GM20431 (cell line): ENCODE measurements around the gene PRMT1.
"Not testable (repeated sequence)": the region's sequence is repeated elsewhere in the genome, so short reads cannot be mapped to it uniquely, and the experiment has no call there.

ENCODE experiments used
- in situ Hi-C: fragments of 300-500 bp; cut with MseI, MboI; formaldehyde crosslinking; loops from one replicate; pipeline ENCODE4 v1.15.0; 2020; ENCODE audit warnings: low sequenced_read_pairs; ENCODE audit not compliant: unreplicated experiment

The PRMT1 gene

DNA sequence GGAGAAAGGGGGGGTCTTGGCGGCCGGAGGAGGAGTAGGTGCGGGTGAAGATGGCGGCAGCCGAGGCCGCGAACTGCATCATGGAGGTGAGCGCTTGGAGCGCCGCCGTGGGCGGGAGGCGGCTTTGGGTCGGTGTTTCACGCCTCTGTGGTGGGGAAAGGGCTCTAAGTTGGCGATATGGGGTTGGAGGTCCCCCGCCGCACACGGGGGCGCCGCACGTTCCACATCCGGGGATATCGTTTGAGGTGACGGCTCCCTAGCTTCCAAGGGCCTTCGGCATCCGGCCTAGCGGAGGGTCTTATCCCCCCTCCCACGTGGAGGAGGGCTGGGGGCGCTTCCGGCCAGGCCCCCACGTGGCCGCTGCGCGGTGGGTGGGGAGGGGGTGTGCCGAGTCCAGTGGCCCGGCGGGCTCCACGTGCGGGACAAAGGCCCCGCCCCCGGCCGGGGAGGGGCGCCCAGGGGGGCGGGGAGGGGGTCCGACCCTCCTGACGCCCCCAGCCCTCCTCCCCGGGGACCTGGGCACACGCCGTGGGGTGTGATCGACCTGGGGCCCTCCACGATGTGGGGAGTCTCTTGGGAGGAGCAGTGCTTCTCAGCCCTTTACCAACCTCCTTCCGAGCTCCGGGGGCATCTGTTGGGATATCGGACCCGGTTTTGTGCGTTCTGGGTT lies at the start of gene PRMT1:
TSS of gene PRMT1 (plus strand) at position 41 of the 670 bp plus-strand sequence. CDS start at position 51, 10 bp downstream.
- in situ Hi-C loops = no loop called here

DNA sequence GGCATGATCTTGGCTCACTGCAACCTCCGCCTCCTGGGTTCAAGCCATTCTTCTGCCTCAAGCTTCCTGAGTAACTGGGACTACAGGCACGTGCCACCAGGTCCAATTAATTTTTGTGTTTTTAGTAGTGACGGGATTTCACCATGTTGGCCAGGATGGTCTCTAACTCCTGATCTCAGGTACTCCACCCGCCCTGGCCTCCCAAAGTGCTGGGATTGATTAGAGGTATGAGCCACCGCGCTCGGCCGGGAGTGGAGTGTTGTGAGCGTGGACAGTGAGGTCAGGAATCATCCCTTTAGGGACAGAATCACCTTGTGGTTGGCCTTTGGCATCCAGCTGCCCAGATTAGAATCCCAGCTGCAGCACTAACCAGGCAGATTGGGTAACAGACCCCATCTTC lies 47.4 kb upstream of the PRMT1 start:
- in situ Hi-C loops = no loop called here

DNA sequence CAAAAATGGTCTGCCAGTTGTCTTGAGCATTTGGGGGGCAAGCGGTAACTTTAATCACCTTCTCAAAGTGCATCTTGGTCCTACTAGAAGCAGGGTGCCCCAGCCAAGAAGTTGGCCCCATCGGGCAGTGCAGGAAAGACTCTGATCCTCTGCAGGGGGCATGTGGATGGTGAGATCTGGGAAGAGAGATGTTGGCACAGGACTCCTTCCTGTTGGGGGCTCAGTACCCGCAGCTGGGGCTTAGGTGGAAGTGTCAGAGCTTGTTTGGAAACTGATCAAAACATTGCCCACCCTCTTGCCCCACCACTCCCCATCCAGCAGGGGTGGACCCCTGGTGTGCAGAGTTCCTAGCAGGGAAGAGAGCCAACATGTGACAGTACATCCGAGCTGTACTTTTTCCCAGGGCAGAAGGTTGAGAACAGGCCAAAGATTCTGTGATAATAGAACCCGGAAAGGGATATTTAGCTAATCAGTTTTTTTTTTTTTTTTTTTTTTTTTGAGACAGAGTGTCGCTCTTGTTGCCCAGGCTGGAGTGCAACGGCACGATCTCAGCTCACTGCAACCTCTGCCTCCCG lies 46.0 kb upstream of the PRMT1 start:
- in situ Hi-C loops = no loop called here

DNA sequence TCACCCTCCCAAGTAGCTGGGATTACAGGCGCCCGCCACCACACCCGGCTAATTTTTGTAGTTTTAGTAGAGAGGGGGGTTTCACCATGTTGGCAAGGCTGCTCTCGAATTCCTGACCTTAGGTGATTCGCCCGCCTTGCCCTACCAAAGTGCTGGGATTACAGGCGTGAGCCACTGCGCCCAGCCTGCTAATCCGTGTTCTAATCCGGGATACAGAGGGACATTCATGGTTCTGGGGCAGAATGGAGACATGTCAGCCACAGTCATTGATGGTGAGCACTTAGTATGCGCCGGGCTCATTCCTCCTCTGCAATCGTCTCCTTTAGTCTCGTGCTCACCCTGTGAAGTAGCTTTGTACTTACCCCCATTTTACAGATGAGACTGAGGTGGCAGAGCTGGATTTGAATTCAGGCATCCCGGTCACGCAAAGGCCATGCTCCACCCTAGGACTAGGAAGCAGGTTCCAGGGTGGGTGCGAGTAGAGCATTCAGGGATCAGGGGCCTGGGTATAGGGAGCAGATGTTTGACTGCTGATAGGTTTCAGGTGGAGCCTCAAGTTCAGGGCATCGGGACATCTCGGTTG lies 45.4 kb upstream of the PRMT1 start:
- in situ Hi-C loops = no loop called here

DNA sequence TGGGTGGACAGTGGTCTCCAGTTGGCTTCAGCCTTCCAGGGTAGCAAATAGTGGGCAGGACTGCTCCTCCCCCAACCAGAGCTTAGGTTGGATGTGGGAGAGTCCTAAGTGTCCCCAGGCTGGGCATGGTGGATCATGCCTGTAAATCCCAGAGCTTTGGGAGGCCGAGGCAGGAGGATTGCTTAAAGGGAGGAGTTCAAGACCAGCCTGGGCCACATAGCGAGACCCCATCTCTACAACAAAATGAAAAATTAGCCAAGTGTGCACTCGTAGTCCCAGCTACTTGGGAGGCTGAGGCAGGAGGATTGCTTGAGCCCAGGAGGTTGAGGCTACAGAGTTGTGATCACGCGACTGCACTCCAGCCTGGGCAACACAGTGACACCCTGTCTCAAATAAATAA lies 44.5 kb upstream of the PRMT1 start:
- in situ Hi-C loops = no loop called here

DNA sequence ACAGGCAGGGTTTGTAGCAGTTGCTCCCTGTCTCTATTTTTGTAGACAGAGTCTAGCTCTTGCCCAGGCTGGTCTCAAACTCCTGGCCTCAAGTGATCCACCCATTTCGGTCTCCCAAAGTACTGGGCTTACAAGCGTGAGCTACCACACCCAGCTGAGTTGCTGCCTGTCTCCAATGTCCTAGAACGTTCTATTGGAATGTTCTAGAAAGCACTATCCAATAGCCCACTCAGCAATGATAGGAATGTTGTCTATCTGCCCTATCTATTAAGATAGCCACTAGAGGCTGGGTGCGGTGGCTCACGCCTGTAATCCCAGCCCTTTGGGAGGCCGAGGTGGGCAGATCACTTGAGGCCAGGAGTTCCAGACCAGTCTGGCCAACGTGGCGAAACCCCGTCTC lies 43.8 kb upstream of the PRMT1 start:
- in situ Hi-C loops = not testable (repeated sequence)

DNA sequence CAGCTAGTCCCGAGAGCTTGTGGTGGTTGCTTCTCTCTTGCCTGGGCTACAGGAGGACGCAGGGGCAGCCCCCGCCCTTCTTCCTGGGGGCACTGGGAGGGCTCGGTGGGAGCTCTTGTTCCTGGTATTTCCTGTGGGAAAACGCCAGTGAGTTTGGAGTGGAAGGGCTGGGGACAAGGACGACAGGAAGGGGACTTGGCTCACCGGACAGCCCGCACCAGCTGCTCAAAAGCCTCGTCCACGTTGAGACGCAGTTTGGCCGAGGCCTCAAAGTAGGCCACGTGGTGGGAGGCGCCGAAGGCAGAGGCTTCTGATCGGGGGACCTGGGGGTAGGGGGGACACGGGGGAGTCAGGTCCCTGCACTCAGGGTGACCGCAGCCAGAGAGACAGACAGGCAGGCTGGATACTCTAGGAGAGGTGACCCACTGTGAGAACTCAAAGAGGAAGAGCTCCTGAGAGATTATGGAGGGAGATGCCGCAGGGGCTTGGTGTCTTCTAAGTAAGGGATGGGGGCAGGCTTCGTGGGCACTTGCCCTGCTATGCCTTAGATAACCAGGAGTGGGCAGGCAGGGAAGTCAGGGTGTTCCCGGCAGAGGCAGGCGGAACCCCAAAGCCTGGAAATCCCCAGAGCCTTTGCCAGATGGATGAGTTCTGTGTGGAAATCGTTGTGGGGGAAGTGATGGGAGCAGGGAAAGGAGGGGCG lies 41.4 kb upstream of the PRMT1 start:
- in situ Hi-C loops = no loop called here

DNA sequence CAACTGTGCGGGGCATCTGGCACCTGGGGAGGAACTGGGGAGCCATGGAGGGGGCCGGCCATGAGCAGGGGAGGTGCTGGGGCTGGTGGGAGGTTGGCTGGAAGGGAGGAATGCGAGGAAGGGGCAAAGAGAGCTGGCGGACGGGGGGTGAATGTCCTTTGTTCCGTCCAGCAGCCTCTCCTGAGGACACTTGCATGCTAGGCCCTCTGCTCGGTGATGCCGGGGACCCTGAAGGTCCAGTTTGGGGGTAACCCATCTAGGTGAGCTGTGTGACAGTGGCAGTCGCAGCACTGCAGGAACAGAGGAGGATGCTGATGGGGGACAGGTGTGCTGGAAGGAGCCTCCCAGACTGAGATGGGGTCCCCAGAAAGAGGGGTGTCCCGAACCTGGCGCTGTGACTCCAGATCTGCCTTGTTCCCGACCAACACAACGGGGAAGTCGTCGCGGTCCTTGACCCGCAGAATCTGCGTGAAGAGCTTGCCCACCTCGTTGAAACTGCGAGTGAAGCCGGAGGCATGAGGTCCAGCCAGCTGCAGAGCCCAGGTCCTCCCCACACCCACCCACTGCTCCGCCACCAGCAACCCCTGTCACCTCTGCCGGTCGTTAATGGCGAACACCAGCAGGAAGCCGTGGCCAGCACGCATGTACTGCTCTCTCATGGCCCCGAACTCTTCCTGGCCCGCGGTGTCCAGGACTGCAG lies 40.7 kb upstream of the PRMT1 start:
- in situ Hi-C loops = no loop called here

DNA sequence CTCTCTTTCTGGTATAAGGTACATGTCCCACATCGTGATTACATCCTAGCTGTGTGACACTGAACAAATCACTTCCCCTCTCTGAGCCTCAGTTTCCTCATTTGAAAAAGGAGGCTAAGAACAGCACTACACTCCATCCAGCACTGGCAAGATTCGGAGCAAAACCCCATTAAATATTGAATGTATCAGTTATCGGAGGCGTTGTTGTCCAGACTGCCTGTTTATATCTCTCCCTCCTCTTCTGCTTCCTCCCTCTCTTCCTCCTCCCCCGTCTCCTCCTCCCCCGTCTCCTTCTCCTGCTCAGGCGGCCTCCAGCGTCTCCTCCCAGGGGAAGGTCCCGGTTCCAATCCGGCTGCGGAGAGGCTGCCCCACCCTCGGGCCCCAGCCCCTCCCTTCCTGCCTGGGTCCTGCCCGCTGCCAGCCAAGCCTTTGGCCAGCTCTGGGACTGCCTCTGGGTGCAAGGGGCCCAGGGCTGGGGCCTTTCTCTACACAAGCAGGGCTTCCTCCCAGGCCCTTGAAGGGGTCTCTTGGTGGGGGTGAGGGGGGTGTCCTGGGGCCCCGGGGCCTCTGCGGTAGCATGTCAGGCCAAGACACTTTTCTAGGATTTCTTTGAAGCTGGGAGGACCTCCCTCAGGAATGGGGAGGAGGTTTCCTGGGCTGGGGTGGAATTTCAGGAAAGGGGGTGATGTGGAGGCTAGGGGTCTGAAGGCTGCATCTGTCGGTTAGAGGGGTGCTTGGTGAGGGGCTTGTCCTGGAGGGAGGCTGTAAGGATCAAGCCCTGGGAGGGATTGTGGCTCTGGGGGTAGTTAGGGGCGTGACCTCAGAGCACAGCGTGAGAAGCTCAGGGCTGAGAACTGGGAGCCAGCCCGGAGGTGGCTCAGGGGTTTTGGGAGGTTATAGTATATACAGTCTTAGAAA lies 39.0 kb upstream of the PRMT1 start:
- in situ Hi-C loops = no loop called here

DNA sequence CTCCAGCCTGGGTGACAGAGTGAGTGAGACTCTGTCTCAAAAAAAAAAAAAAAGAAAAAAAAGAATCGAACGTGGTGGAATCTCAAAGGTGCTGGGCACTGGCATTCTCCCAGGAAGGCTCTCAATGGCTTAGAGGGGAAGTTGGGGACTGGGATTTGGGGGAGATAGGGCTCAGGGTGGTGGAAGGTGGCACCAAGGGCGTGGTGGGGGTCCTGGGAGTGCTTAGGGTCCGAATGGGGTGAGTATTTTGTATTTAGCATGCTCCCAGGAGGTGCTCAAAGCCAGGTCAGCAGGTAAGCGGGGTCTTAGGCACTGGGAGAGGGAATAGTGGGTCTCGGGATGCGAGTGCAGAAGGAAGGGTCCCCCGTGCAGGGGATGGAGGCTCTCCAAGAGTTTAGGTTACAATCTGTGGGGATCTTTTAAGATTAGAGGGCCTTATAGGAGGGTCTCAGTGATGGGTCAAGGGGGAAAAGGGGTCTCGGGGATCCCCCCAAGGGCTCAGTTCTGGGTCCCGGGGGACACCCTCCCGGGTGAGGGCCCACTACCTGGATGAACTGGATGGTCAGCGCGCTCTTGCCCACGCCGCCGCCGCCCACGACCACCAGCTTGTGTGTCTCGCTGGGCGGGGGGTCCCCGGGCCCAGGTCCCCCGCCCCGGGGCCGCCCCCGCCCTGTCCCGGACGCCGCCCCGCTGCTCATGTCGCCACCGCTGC lies 37.5 kb upstream of the PRMT1 start:
- in situ Hi-C loops = no loop called here

DNA sequence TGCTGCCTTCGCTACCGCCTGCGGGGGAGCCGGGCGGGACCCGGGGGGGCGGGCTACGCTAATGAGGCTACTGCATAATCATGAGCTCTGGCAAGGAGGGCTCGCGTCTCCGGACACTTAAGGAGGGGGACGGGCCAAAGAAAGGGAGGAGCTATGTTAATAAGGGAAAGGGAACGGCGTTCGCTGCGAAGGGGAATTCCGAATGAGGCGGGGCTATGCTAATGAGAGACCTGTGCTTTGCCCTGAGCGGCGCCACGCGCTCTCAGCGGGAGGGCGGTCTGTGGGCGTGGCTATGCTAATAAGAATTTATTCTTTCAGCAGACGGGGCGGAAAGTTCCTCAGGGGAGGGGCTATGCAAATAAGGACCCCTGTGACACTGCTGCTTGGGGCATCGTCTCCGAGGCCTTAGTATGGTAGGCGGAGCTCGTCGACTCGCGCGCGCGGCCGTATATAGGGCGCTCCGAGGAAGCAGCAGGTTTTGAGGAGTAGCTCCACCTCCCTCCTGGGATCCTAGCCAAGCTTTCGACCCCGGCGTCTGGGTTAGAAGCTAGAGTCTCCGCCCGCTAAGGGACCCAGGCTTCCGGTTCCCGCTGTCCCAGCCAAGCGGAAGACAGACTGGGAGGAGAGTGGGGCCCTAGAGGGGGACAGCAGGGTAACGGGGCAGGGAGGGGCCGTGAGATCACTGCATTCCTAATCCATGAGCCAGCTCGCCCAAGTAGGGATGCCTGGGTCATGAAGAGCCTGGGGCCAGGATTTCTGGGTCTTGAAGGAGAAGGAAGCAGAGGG lies 36.8 kb upstream of the PRMT1 start, which contains the start of gene RRAS:
TSS of gene RRAS (minus strand) at position 31 of the 786 bp plus-strand sequence. CDS start 45 bp downstream, outside the sequence.
- in situ Hi-C loops = no loop called here

DNA sequence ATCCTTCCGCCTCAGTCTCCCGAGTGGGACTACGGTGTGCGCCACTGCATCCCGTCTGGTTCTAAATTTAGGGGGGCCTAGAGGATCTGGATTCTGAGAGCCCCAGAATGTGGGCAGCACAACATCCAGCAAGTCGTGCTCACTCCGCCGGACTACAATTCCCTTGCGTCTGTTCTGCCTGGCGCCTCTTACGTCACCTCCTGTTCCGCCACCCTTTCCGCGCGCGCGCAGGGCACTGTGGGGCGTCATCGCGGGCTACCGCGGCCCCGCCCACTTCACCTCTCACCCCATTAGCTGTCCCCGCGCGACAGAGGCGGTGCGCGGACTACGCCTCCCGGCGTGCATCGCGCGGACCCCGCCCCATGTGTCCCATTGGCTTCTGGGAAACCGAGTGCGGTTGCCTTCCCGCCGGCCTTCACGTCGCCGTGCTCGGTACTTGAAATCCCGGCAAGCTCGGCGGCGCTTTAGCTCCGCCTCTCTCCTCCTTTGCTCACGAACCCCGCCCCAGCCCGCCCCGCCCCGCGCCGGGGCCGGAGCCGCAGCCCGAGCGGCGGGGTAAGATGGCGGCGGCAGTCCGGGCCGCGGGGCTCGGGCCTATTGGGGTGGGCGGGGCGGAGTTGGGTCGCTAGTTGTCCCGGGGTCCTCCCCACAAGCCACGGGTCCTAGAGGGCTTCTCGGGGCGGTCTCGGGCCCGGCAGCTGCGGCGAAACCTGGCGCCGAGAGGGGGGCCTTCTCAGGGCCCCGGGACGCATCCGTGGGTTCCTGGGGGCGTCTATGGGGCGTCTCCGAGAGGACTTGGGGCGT lies 35.2 kb upstream of the PRMT1 start, which contains the start of gene SCAF1:
TSS of gene SCAF1 (plus strand) at position 522 of the 804 bp plus-strand sequence. CDS start 2,818 bp downstream, outside the sequence.
- in situ Hi-C loops = no loop called here

DNA sequence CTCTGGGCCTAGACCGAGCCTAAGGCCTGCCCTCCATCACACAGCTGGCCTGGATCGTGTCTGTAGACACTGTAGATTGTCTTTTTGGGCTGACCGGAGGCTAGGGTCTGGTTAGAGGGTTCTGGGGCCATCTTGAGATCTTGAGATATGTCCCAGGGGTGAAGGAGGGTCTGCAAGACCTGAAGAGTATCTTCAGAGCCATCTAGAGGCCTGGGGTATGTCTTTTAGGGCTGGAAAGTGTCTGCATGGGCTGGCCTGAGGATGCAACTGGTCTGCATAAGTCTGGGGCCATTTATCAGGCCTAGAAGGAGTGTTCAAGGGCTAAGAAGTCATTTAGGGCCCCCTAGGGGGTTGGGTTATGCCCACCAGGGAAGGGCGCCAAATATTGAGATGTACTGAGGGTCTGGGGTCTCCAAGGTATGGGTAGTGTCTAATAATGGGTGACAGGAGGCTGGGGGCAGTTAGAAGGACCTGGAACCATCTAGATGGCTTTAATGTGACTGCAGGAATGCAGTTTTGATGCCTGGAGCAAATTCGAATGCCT lies 34.5 kb upstream of the PRMT1 start:
- in situ Hi-C loops = no loop called here

DNA sequence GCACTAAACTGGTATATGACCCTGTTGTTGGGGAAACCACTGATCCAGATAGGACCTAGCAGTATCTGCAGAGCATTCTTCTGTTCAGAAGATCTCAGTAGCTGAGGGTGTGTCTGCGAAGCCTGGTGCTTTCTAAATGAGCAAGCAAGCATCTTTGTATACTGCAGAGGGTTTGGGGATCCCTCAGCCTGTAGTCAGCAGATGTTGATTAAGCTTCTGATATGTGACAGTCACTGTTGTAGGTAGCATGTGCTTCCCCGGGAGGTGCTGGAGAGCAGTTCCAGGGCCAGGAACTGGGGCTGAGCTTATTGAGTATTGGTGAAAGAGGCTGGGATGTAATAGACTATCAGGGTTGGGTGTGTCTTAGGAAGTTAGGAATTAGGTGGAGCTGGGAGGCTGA lies 33.6 kb upstream of the PRMT1 start:
- in situ Hi-C loops = no loop called here

DNA sequence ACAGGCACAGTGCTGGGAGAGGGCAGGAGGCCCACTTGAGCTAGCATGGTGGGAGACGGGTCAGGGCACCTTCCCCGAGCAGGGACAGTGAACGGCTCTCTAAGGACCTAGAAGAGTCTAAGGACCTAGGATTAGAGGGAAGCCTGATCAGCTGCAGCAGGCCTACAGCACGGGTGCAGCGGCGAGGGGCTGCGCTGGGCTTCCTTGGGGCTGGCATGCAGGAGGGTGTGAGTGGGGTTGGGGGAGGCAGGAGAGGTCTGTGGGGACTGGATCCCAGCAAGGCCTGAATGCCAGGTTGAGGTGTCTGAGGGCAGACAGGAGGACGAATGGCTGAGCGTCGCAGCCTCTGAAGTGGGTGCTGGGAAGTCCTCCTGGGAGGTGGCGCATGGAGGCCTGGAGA lies 31.5 kb upstream of the PRMT1 start:
- in situ Hi-C loops = no loop called here

DNA sequence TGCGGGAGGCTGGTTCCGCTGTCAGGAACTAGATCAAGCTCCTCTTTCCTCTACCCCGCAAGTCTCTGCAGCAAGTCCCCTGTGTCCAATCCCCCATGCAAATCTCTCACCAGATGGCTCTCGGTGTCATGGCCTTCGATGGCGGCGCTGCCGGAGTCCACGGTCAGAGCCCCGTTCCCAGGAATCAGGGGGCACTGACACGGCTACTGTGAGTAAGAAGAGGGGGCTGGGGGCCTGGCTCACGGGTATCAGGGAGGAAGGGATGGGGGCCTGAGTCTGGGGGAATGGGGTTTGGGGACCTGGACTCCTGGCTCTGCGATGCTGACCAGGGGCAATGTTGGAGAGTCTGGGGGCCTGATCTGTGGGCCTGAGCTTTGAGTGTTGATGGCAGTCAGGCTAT lies 31.1 kb upstream of the PRMT1 start:
- in situ Hi-C loops = no loop called here

DNA sequence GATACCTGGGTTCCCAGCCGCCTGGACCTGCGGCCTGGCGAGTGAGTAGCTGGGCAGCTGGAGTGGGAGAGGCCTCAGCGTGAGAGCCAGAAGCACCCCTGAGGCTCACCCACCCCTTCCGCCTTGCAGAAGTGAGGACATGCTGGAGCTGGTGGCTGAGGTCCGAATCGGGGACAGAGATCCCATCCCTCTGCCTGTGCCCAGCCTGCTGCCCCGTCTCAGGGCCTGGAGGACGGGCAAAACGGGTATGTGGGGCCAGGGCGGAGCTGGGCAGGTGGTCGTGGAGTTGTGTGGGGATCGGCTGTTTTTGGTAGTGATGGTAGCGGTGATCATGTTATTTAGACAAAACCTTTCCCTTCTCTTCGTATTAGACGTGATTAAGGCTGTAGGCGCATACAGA lies 30.5 kb upstream of the PRMT1 start:
- in situ Hi-C loops = no loop called here
